ENCODE measurements around the gene GNB5.
"Not testable (repeated sequence)": the region's sequence is repeated elsewhere in the genome, so short reads cannot be mapped to it uniquely, and the experiment has no call there.

Gene GNB5

DNA sequence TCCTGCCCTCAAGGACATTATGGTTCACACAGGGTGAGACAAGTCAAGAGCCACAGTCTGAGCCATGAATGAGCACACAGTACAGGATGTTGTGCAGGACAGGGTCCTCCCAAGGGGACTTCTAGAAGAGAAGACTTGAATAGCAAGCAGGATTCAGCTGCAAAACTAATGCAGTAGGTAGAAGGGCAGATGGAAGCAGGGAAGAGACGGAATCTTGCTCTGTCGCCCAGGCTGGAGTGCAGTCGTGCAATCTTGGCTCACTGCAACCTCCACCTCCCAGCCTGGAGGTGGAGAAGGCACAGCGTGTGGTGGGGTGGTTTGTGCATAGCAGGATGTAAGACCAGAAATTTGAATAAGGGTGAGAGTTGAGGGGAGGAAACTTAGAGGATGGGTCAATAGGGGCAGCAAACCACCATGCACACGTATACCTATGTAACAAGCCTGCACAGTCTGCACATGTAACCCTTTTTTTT is 86.6 kb downstream of the GNB5 start:
- DNase-seq (ENCODE audit: insufficient read length) (no peak), FAIRE-seq (no peak)
- TF ChIP-seq POLR2A (IDR thresholded peaks at IDR 0.05; ENCODE audit: low read depth, low read length): peak; percentile 65; the same call in 1 of the 2 replicates
- no peak; the same call in 1 of the 2 replicates for TF ChIP-seq POLR2AphosphoS5 (IDR thresholded peaks at IDR 0.05; ENCODE audit: low read depth, low read length)
- TF ChIP-seq TAF1 (IDR thresholded peaks at IDR 0.05; ENCODE audit: borderline replicate concordance, low read depth, low read length): no peak

DNA sequence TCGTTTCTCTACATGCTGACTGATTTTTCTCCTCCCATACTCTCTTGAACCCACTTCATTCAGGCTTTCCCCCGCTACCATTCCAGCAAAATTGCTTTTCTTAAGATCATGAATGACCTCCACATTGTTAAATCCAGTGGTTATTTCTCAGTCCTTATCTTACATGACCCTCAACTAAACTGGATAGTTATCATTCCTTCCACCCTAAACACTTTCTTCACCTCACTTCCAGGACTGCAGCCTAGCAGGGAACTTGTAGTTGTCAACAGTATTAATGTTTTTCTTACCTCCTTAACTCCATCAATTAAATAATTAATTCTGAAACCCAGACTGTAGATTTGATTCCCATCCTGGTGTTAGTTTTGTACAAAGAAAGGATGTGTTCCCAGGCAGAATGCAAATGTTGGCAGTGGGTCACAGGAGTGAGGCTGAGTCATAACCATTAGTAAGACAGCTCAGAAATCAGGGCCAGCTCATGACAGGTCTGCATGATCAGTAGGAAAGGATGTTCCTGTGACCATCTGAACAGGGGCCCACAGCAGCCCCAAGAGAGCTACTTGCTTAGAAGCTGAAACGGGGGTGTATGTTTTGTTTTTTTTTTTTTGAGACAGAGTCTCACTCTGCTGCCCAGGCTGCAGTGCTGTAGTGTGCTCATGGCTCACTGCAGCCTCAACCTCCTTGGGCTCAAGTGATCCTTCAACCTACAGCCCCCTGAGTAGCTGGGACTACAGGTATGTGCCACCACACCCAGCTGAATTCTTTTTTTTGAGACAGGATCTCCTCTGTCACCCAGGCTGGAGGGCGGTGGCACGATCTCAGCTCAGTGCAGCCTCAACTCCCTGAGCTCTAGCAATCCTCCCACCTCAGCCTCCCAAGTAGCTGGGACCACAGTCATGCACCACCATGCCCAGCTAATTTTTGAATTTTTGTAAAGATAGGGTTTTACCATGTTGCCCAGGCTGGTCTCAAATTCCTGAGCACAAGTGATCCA is 87.7 kb downstream of the GNB5 start:
- FAIRE-seq: peak; percentile 86
- peak; percentile 43; the same call in 1 of the 2 replicates for TF ChIP-seq POLR2A (IDR thresholded peaks at IDR 0.05; ENCODE audit: low read depth, low read length)
- peak; percentile 22; the same call in 1 of the 2 replicates for TF ChIP-seq TAF1 (IDR thresholded peaks at IDR 0.05; ENCODE audit: borderline replicate concordance, low read depth, low read length)
- TF ChIP-seq POLR2AphosphoS5 (IDR thresholded peaks at IDR 0.05; ENCODE audit: low read depth, low read length): 0 out of 2 replicates have a peak, but pooled peaks have one; percentile 31

DNA sequence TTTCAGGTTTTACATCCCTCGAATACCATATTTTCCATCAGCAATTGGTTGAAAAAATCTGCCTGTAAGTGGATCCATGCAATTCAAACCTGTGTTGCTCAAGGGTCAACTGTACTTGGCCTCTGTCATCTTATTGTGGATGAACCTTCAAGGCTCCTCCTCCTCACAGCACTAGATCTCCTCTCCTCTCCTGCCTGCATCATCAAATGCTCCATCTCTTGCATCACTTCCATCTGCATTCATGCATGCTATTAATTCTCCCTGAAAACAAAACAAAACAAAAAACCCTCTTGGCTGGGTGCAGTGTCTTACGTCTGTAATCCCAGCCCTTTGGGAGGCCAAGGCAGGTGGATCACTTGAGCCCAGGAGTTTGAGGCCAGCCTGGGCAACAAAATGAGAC is 88.7 kb downstream of the GNB5 start:
- DNase-seq (ENCODE audit: insufficient read length) (no peak), FAIRE-seq (no peak)
- TF ChIP-seq POLR2A (IDR thresholded peaks at IDR 0.05; ENCODE audit: low read depth, low read length) (no peak), TAF1 (IDR thresholded peaks at IDR 0.05; ENCODE audit: borderline replicate concordance, low read depth, low read length) (no peak), POLR2AphosphoS5 (IDR thresholded peaks at IDR 0.05; ENCODE audit: low read depth, low read length) (no peak)

More for the DNA sequence above, 87.7 kb downstream of the GNB5 start:
- DNase-seq (ENCODE audit: insufficient read length): no peak

DNA sequence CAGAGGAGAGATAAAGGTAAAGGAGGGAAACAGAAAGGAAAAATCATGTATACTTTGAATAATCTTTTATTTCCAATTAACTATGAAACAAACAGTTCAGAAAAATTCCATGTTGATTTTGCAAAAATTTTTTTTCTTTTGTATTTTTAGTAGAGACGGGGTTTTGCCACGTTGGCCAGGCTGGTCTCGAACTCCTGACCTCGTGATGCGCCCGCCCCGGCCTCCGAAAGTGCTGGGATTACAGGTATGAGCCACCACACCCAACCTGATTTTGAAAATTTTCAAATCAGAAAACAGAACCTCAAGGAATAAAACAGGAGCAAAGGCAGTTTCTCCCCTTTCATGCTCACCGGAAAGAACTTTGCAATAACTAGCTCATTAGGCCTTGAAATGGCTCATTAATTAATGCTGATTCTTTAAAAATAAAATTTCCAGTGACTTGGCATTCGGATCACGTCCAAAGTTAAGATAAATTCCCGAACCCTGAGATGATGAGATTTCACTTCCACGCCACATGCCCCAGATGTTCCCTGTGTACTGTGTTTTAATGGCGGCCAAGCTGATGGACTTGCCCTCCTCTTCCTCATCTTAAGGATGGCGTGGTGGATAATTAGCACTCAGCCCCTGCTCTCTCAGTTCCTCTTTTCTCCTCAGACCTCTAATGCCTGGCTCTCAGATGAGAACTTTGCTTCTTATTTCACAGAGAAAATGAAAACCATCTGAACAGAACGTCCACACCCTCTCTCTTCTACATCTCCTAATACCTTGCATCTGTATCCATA is 89.5 kb downstream of the GNB5 start:
- no peak for TF ChIP-seq POLR2A (IDR thresholded peaks at IDR 0.05; ENCODE audit: low read depth, low read length)
- TF ChIP-seq TAF1 (IDR thresholded peaks at IDR 0.05; ENCODE audit: borderline replicate concordance, low read depth, low read length): no peak
- TF ChIP-seq POLR2AphosphoS5 (IDR thresholded peaks at IDR 0.05; ENCODE audit: low read depth, low read length): no peak
- DNase-seq (ENCODE audit: insufficient read length): peak; percentile 37
- FAIRE-seq: no peak

DNA sequence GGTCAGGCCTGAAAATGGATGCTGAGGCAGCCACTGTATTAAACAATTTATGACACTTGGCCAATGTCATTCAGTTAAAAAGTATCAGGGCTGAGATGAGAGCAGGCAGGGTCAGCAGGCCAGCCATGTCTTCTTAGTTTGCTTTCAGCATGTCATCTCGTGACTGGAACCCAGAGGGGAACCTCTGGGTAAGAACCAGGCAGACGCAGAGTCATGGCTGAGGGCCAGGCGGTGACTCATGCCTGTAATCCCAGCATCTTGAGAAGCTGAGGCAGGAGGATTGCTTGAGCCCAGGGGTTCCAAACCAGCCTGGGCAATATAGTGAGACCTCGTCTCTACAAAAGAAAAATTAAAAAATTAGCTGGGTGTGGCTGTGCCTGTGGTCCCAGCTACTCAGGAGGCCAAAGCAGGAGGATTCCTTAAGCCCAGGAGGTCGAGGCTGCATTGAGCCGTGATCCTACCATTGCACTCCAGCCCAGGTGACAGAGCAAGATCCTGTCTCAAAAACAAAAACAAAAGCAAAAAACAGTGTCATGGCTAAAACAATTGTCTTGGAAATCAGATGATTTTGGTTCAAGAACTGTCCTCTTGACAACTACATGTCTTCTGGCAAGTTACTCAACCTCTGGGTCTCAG is 90.3 kb downstream of the GNB5 start:
- DNase-seq (ENCODE audit: insufficient read length): no peak
- TF ChIP-seq TAF1 (IDR thresholded peaks at IDR 0.05; ENCODE audit: borderline replicate concordance, low read depth, low read length): no peak
- TF ChIP-seq POLR2AphosphoS5 (IDR thresholded peaks at IDR 0.05; ENCODE audit: low read depth, low read length): no peak
- no peak for TF ChIP-seq POLR2A (IDR thresholded peaks at IDR 0.05; ENCODE audit: low read depth, low read length)
- FAIRE-seq: no peak

DNA sequence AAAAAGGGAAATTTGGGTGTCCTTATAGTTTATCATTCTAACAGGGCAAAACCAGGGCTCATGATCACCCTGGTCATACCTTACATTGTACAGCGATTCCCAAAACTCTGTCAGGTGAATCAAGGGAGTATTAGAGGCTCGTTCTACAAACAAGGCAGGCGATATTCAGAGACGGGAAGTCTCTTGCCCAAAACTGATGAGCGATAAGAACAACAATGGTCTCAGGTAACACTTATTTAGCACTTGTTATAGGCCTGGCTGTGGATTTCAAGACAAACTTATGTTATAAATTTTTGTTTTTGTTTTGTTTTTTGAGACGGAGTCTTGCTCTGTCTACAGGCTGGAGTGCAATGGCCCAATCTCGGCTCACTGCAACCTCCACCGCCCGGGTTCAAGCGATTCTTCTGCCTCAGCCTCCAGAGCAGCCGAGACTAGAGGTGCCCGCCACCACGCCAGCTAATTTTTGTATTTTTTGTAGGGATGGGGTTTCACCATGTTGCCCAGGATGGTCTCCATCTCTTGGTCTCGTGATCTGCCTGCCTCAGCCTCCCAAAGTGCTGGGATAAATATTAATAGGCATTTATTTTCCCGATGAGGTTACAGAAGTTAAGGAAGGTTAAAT is 91.4 kb downstream of the GNB5 start:
- FAIRE-seq (no peak), DNase-seq (ENCODE audit: insufficient read length) (no peak)
- TF ChIP-seq POLR2A (IDR thresholded peaks at IDR 0.05; ENCODE audit: low read depth, low read length) (no peak), POLR2AphosphoS5 (IDR thresholded peaks at IDR 0.05; ENCODE audit: low read depth, low read length) (no peak), TAF1 (IDR thresholded peaks at IDR 0.05; ENCODE audit: borderline replicate concordance, low read depth, low read length) (no peak)

DNA sequence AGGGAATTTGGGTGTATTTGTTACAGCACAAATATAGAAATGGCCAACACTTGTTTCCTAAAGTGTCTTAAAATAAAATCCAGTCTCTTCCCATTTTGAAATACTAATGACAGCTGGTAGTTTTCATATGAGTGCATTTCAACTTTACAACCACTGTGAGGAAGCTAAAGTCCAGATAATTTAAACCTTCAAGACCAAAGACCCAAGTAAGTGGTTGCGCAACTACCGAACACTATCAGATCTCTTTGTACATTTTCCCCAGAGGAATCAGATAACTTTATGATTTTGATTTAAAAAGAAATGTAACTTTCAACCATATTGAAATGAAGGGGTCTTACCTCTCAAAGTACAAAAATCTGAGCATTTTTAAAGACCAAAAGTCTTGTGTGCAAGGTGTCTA is 92.9 kb downstream of the GNB5 start:
- DNase-seq (ENCODE audit: insufficient read length) (no peak), FAIRE-seq (no peak)
- TF ChIP-seq TAF1 (IDR thresholded peaks at IDR 0.05; ENCODE audit: borderline replicate concordance, low read depth, low read length): no peak
- TF ChIP-seq POLR2A (IDR thresholded peaks at IDR 0.05; ENCODE audit: low read depth, low read length): no peak
- no peak for TF ChIP-seq POLR2AphosphoS5 (IDR thresholded peaks at IDR 0.05; ENCODE audit: low read depth, low read length)

DNA sequence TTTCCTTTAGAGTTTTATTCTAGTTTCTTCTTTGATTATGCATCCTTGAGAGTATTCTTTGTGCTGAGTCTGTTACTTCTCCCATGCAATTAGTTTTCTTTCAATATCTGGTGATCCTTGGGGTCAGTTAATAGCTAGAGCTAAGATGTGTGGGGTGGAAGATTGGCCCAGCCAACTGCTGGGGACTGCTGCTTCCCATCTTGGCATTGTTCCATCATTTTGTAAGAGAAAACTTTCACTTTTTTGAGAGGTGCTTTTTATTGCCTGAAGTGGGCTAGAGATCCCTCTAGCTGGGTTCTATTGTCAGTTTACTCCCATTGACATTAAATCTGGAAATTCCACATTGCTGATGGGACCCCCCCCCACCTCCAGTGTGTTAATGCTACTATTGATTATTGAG is 94.0 kb downstream of the GNB5 start:
- no peak for DNase-seq (ENCODE audit: insufficient read length)
- FAIRE-seq: no peak
- TF ChIP-seq TAF1 (IDR thresholded peaks at IDR 0.05; ENCODE audit: borderline replicate concordance, low read depth, low read length) (no peak), POLR2AphosphoS5 (IDR thresholded peaks at IDR 0.05; ENCODE audit: low read depth, low read length) (no peak), POLR2A (IDR thresholded peaks at IDR 0.05; ENCODE audit: low read depth, low read length) (no peak)

DNA sequence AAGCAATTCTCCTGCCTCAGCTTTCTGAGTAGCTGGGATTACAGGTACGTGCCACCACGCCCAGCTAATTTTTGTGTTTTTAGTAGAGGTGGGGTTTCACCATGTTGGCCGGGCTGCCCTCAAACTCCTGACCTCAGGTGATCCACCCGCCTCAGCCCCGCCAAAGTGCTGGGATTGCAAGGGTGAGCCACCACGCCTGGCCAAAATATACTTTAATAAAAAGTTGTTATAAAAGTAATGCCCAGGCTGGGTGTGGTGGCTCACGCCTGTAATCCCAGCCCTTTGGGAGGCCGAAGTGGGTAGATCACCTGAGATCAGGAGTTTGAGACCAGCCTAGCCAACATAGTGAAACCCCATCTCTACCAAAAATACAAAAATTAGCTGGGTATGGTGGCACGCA is 94.7 kb downstream of the GNB5 start:
- FAIRE-seq; DNase-seq (ENCODE audit: insufficient read length): not testable (repeated sequence)

DNA sequence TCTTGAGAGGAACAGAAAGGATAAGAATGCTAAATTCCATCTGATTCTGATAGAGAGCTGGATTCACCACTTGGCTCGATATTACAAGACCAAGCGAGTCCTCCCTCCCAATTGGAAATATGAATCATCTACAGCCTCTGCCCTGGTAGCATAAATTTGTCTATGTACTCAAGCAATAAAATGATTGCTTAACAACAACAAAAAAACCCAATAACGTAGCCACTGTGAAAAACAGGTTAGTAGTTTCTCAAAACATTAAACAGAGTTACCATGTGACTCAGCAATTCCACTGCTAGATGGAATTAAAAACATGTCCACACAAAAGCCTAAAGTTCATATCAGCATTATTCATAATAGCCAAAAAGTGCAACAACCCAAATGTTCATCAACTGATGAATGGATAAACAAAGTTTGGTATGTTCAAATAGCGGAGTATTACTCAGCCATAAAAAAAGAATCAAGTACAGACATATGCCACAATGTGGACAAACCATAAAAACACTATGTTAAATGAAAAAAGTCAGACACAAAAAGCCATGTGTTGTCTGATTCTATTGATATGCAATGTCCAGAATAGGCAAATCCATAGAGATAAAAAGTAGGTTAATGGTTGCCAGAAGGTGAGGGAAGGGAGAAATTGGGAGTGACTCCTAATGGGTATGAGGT is 95.5 kb downstream of the GNB5 start:
- no peak for TF ChIP-seq POLR2AphosphoS5 (IDR thresholded peaks at IDR 0.05; ENCODE audit: low read depth, low read length)
- no peak for TF ChIP-seq POLR2A (IDR thresholded peaks at IDR 0.05; ENCODE audit: low read depth, low read length)
- TF ChIP-seq TAF1 (IDR thresholded peaks at IDR 0.05; ENCODE audit: borderline replicate concordance, low read depth, low read length): no peak
- no peak for DNase-seq (ENCODE audit: insufficient read length)
- no peak for FAIRE-seq

Measured in GM12892 (cell line).